ENCODE data around the gene BPIFB1.

Gene BPIFB1

GRCh38 chr20:33239979-33240736, 42.9 kb upstream of the BPIFB1 start:
- Histone ChIP-seq H3K4me2 (ENCODE audit: low read length) (no peak overlapping the region), H2AFZ (ENCODE audit: low read length) (no peak overlapping the region), H3F3A (ENCODE audit: insufficient read depth, low read length) (no peaks in the 10 kb centered on the region), H3K36me3 (ENCODE audit: insufficient read depth, low read length) (no peaks in the 10 kb centered on the region), H3K79me2 (ENCODE audit: insufficient read depth, low read length) (no peaks in the 10 kb centered on the region), H3K9ac (ENCODE audit: low read length) (no peak overlapping the region), H3K4me3 (ENCODE audit: low read depth, low read length, poor library complexity, severe bottlenecking) (no peak overlapping the region), H3K9me3 (ENCODE audit: low read length) (no peaks in the 10 kb centered on the region), H4K20me1 (ENCODE audit: insufficient read depth, low read length) (no peaks in the 10 kb centered on the region), H3K9me2 (ENCODE audit: low read depth, low read length) (no peaks in the 10 kb centered on the region), H3K27me3 (ENCODE audit: insufficient read depth, low read length) (no peaks in the 10 kb centered on the region), H3K27ac (ENCODE audit: low read depth, low read length, poor library complexity, severe bottlenecking) (no peak overlapping the region), H3K4me1 (ENCODE audit: insufficient read depth, low read length, severe bottlenecking) (no peaks in the 10 kb centered on the region)
- TF ChIP-seq EZH2 (IDR thresholded peaks at IDR 0.05; ENCODE audit: borderline replicate concordance, low read length), result no peak
- no peak for TF ChIP-seq CTCF (IDR thresholded peaks at IDR 0.05; ENCODE audit: low read length)

- H3K9me3 ChIP-seq (ENCODE audit: low read length), result no peaks in the 10 kb centered on the region
- no peaks in the 10 kb centered on the region for H4K20me1 ChIP-seq (ENCODE audit: insufficient read depth, low read length)
- H3K4me3 ChIP-seq (ENCODE audit: low read depth, low read length, poor library complexity, severe bottlenecking), result no peak overlapping the region
- H3K36me3 ChIP-seq (ENCODE audit: insufficient read depth, low read length), result no peaks in the 10 kb centered on the region
- H3K27me3 ChIP-seq (ENCODE audit: insufficient read depth, low read length), result no peaks in the 10 kb centered on the region
- H3K4me2 ChIP-seq (ENCODE audit: low read length), result no peak overlapping the region
- no peak overlapping the region for H3K9ac ChIP-seq (ENCODE audit: low read length)
- H3K9me2 ChIP-seq (ENCODE audit: low read depth, low read length), result no peaks in the 10 kb centered on the region
- no peaks in the 10 kb centered on the region for H3F3A ChIP-seq (ENCODE audit: insufficient read depth, low read length)
- H3K27ac ChIP-seq (ENCODE audit: low read depth, low read length, poor library complexity, severe bottlenecking), result no peak overlapping the region
- TF ChIP-seq EZH2 (IDR thresholded peaks at IDR 0.05; ENCODE audit: borderline replicate concordance, low read length) (no peak), CTCF (IDR thresholded peaks at IDR 0.05; ENCODE audit: low read length) (no peak)
- no peaks in the 10 kb centered on the region for H3K79me2 ChIP-seq (ENCODE audit: insufficient read depth, low read length)
- no peaks in the 10 kb centered on the region for H3K4me1 ChIP-seq (ENCODE audit: insufficient read depth, low read length, severe bottlenecking)
- no peak overlapping the region for H2AFZ ChIP-seq (ENCODE audit: low read length)
Observed at GRCh38 chr20:33240923-33241322, 42.1 kb upstream of the BPIFB1 start.

GRCh38 chr20:33242319-33243100, 40.5 kb upstream of the BPIFB1 start:
- H2AFZ ChIP-seq (ENCODE audit: low read length), result no peak overlapping the region
- H3K9me2 ChIP-seq (ENCODE audit: low read depth, low read length), result no peaks in the 10 kb centered on the region
- no peaks in the 10 kb centered on the region for H4K20me1 ChIP-seq (ENCODE audit: insufficient read depth, low read length)
- no peaks in the 10 kb centered on the region for H3K36me3 ChIP-seq (ENCODE audit: insufficient read depth, low read length)
- no peak for TF ChIP-seq EZH2 (IDR thresholded peaks at IDR 0.05; ENCODE audit: borderline replicate concordance, low read length)
- TF ChIP-seq CTCF (IDR thresholded peaks at IDR 0.05; ENCODE audit: low read length), result no peak
- no peak overlapping the region for H3K4me3 ChIP-seq (ENCODE audit: low read depth, low read length, poor library complexity, severe bottlenecking)
- no peak overlapping the region for H3K4me2 ChIP-seq (ENCODE audit: low read length)
- no peak overlapping the region for H3K27ac ChIP-seq (ENCODE audit: low read depth, low read length, poor library complexity, severe bottlenecking)
- H3K79me2 ChIP-seq (ENCODE audit: insufficient read depth, low read length), result no peaks in the 10 kb centered on the region
- H3F3A ChIP-seq (ENCODE audit: insufficient read depth, low read length), result no peaks in the 10 kb centered on the region
- no peaks in the 10 kb centered on the region for H3K27me3 ChIP-seq (ENCODE audit: insufficient read depth, low read length)
- no peaks in the 10 kb centered on the region for H3K9me3 ChIP-seq (ENCODE audit: low read length)
- H3K9ac ChIP-seq (ENCODE audit: low read length), result no peak overlapping the region
- no peaks in the 10 kb centered on the region for H3K4me1 ChIP-seq (ENCODE audit: insufficient read depth, low read length, severe bottlenecking)
